Upper lobe of left lung (tissue), 6 donors: ENCODE measurements around the gene L2HGDH. TPM values are rescaled to one million over a fixed set of nuclear protein-coding genes. Genes with fewer than 3 reads are reported as not detected.

Experiments used
- small RNA-seq, 4 donors: library from RNA; depleted of rRNA; stranded (forward); fragments of <200 nt; gene quantifications; one replicate each; pipeline ENCODE3, GENCODE V24; 2016
- total RNA-seq, 6 donors: library from RNA; depleted of rRNA in 4 of 6; stranded (reverse); fragments of >200 nt in 4 of 6; gene quantifications; one replicate each; pipeline versions ENCODE4 v1.1.0 to v1.2.1, GENCODE V29; 2016 to 2021
- donor health status: DM: no; HTN: no; CAD: no; lungs with moderate emphysema.
- donor health status: DM: no; HTN: yes; CAD: no; lungs with severe emphysema.

The L2HGDH gene
- total RNA-seq, 6 donors from 2014 or later, result 1.1 to 10.1 (median 4.6) TPM

Small RNA genes lying within 50 kb of the gene (small RNA-seq; reads per million reads assigned to genes)
- 0 to 0.18 (median 0) reads per million in 4 donors for gene MIR4504

Other genes with a start within 250 kb of the L2HGDH start
- 1 to 10 TPM; 3.0 to 9.9 (median 5.9) TPM for gene VCPKMT, start 195.7 kb downstream of the L2HGDH start, total RNA-seq
- gene SOS2, start 80.7 kb downstream of the L2HGDH start, total RNA-seq, result 10 to 100 TPM; 21.3 to 47.1 (median 29.6) TPM
- gene DMAC2L, start 95 bp upstream of the L2HGDH start, total RNA-seq, result 10 to 100 TPM; 13.5 to 23.7 (median 21.6) TPM
- 10 to 100 TPM; 24.6 to 44.7 (median 30.1) TPM for gene CDKL1, start 84.7 kb upstream of the L2HGDH start, total RNA-seq
- 100 to 1,000 TPM in 2 of 6 donors, 10 to 100 TPM in 4; 44.5 to 131 (median 80.0) TPM for gene MAP4K5, start 220.3 kb upstream of the L2HGDH start, total RNA-seq
- 1 to 10 TPM; 1.3 to 7.9 (median 5.3) TPM for gene ATL1, start 247.9 kb upstream of the L2HGDH start, total RNA-seq